Measurements from ENCODE around the gene CARD9. TPM values are rescaled to one million over a fixed set of nuclear protein-coding genes. Genes with fewer than 3 reads are reported as not detected.

CARD9 gene
- total and polyA plus RNA-seq, 2 of the 8 experiments (the other 6 are each of a cell fraction or from before 2014, with no cell fraction given): 0.15 to 1.1 TPM

DNA sequence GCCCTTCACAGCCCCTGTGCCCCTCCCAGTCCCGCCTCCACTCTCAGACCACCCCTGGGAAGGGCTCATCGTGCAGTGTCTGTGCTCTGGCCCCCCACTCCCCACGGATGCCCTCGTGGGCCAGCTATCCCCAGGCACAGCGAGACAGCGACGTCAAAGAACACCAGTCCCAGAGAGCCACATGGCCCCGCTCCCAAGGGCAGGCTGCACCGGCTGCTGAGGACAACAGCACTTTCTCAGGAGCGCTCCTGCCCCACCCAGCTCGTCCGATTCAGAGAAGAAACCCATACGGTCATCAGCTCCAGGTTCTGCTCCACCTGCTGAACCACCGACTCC lies 31.3 kb upstream of the CARD9 start:
- Histone ChIP-seq H4K20me1 (replicated peaks in 1 of 2; ENCODE audit: control insufficient read depth in 1 of 2, insufficient read depth in 2 of 2, low read length in 2 of 2) (peaks cover 5 to 7% of the 10 kb centered on the region in 2 experiments), H3K27ac (ENCODE audit: low read depth, low read length) (no peak overlapping the region), H3K27me3 (replicated peaks in 1 of 4; ENCODE audit: control insufficient read depth in 3 of 4, extremely low read depth in 1 of 4, insufficient read depth in 3 of 4, low read length in 3 of 4) (no peaks in the 10 kb centered on the region), H3K14ac (ENCODE audit: insufficient read length) (no peak overlapping the region), H2BK15ac (ENCODE audit: low read length) (no peak overlapping the region), H3K4me1 (replicated peaks in 1 of 4; ENCODE audit: control insufficient read depth in 3 of 4, insufficient read depth in 4 of 4, low read length in 3 of 4) (peaks cover 0 to 3% (median 1%) of the 10 kb centered on the region in 4 experiments; a peak in 1 of 7 replicates), H3K18ac (ENCODE audit: extremely low read depth, low read length) (no peak overlapping the region), H3K4ac (replicated peaks; ENCODE audit: insufficient read length, low read depth, low read length) (no peak overlapping the region), H2AK5ac (ENCODE audit: low read depth, low read length) (no peak overlapping the region), H3K56ac (replicated peaks; ENCODE audit: insufficient read length, low read depth, low read length) (no peak overlapping the region), H3K79me1 (ENCODE audit: low read depth, low read length) (peaks cover 11% of the 10 kb centered on the region), H3K23ac (ENCODE audit: insufficient read length) (no peak overlapping the region), H4K5ac (ENCODE audit: insufficient read length, low read depth, low read length) (no peak overlapping the region), H3K4me3 (ENCODE audit: extremely low read depth in 1 of 4, insufficient read depth in 2 of 4, low read depth in 3 of 4, low read length in 4 of 4) (no peak overlapping the region), H4K8ac (ENCODE audit: extremely low read depth, insufficient read depth, low read length) (no peak overlapping the region), H3K9ac (replicated peaks in 1 of 4; ENCODE audit: extremely low read depth in 1 of 4, low read depth in 3 of 4, low read length in 3 of 4) (no peak overlapping the region), H4K91ac (replicated peaks; ENCODE audit: insufficient read length, low read length) (no peak overlapping the region), H3K4me2 (ENCODE audit: insufficient read depth in 1 of 2, low read depth in 2 of 2, low read length in 2 of 2) (no peak overlapping the region), H2AFZ (ENCODE audit: low read length) (no peak overlapping the region), H2BK20ac (ENCODE audit: low read length) (no peak overlapping the region), H3K79me2 (ENCODE audit: control insufficient read depth in 1 of 2, insufficient read depth in 2 of 2, low read length in 2 of 2) (peaks cover 0 to 14% of the 10 kb centered on the region in 2 experiments; a peak in 2 of 4 replicates), H2BK12ac (ENCODE audit: low read depth, low read length) (no peak overlapping the region), H3K9me3 (ENCODE audit: insufficient read depth in 2 of 2, low read depth in 1 of 2, low read length in 1 of 2) (no peaks in the 10 kb centered on the region), H2BK120ac (replicated peaks; ENCODE audit: low read depth, low read length) (no peak overlapping the region), H3K36me3 (ENCODE audit: control insufficient read depth in 2 of 4, insufficient read depth in 4 of 4, low read length in 3 of 4) (peaks cover 14 to 53% (median 36%) of the 10 kb centered on the region in 4 experiments; a peak in 7 of 8 replicates), H3K23me2 (ENCODE audit: low read depth, low read length) (peaks cover 3% of the 10 kb centered on the region; the same call in 1 of the 2 replicates), H2BK5ac (ENCODE audit: low read depth, low read length) (no peak overlapping the region)
- ChIA-PET POLR2A (ENCODE audit: partially characterized antibody) (interaction anchor here (1.2 to 14.6 kb wide), 5 partner anchors 9 to 71 kb away, joined by 3 to 139 read pairs (median 6); partner anchors contain the start of gene DNLZ), CTCF (ENCODE audit: partially characterized antibody) (interaction anchor here (1.3 kb wide), 2 partner anchors 9 to 289 kb away, joined by 3 read pairs; no protein-coding TSS in a partner anchor)
- DNase-seq (ENCODE audit: low read depth in 1 of 2, low spot score in 2 of 2) (no peak), FAIRE-seq (no peak)
- WGBS, 2 experiments (ENCODE audit: extremely low coverage in 1 of 2, insufficient coverage in 1 of 2, insufficient read length in 1 of 2, insufficient replicate concordance in 2 of 2, low coverage in 1 of 2, low lambda C conversion rate in 2 of 2, missing lambda C conversion rate in 1 of 2): 95% methylated on average over 14 of the region's 14 CpGs; no CpG with 5 or more reads in 1 of the 2 experiments
- TF ChIP-seq POLR2A (IDR thresholded peaks at IDR 0.05; ENCODE audit: control extremely low read depth in 1 of 2, low read depth in 2 of 2, low read length in 2 of 2): no peak
